MCF 10A (cell line): ENCODE results near the gene SLC25A26. TPM values are rescaled to one million over a fixed set of nuclear protein-coding genes. Genes with fewer than 3 reads are reported as not detected.

Source experiments
- BruUV-seq: library from RNA; stranded (reverse); fragments of 400-500 nt; replicated peaks from 2 replicates; lab custom pipeline; 2021; lab: Mats Ljungman, UMichigan
- CTCF ChIA-PET: fragments of 300-600 bp; sonication (Branson Sonifier 250); formaldehyde crosslinking; extraction: SDS; loops from one replicate; lab custom pipeline; 2021; ENCODE audit warnings: antibody characterized with exemption, inconsistent platforms; lab: Yijun Ruan, JAX
- POLR2A ChIA-PET: fragments of 300-600, 350-650 bp; sonication (Branson Sonifier 250); formaldehyde crosslinking; extraction: SDS; loops from one replicate; lab custom pipeline; 2020; ENCODE audit warnings: antibody characterized with exemption, inconsistent platforms; lab: Yijun Ruan, JAX
- DNase-seq: peaks from one replicate; pipeline ENCODE4 v3.0.0-alpha.2; 2018; ENCODE audit not compliant: unreplicated experiment
- H3K27ac Mint-ChIP-seq: one replicate; pipeline ENCODE4 v1.8.0; 2022; ENCODE audit warnings: mild to moderate bottlenecking, low read depth, mixed read lengths; ENCODE audit not compliant: unreplicated experiment
- H3K27me3 Mint-ChIP-seq: one replicate; pipeline ENCODE4 v1.8.0; 2022; ENCODE audit warnings: mixed read lengths; ENCODE audit not compliant: insufficient read depth, unreplicated experiment
- H3K36me3 Mint-ChIP-seq: one replicate; pipeline ENCODE4 v1.8.0; 2022; ENCODE audit warnings: mild to moderate bottlenecking, moderate library complexity, mixed read lengths; ENCODE audit not compliant: insufficient read depth, unreplicated experiment
- H3K4me1 Mint-ChIP-seq: one replicate; pipeline ENCODE4 v1.8.0; 2022; ENCODE audit warnings: mixed read lengths; ENCODE audit not compliant: insufficient read depth, unreplicated experiment
- H3K4me3 Mint-ChIP-seq: one replicate; pipeline ENCODE4 v1.8.0; 2022; ENCODE audit warnings: mild to moderate bottlenecking, moderate library complexity, mixed read lengths; ENCODE audit not compliant: unreplicated experiment
- H3K9me3 Mint-ChIP-seq: one replicate; pipeline ENCODE4 v1.8.0; 2022; ENCODE audit warnings: mixed read lengths; ENCODE audit not compliant: unreplicated experiment
- CTCF ChIP-seq: fragments of 200-600 bp; IDR thresholded peaks from one replicate; pipeline ENCODE4 v1.8.0; 2022; ENCODE audit warnings: antibody characterized with exemption, mild to moderate bottlenecking; ENCODE audit not compliant: unreplicated experiment
- intact Hi-C: fragments of 100-400 bp; cut with micrococcal nuclease; formaldehyde crosslinking; loops from 2 replicates; pipeline ENCODE4 v1.14.1; 2022
- total RNA-seq: library from RNA; stranded (reverse); gene quantifications from 2 replicates; pipeline ENCODE4 v1.2.3, GENCODE V29; 2022

The SLC25A26 gene
- total RNA-seq, 1 experiment from 2014 or later = 24.8 TPM

- Mint-ChIP-seq H3K36me3 (peaks cover 45% of the 10 kb centered on the region), H3K9me3 (peaks cover 21% of the 10 kb centered on the region), H3K27ac (no peak overlapping the region), H3K27me3 (no peaks in the 10 kb centered on the region), H3K4me1 (no peaks in the 10 kb centered on the region), H3K4me3 (no peak overlapping the region)
- ChIA-PET CTCF (interaction anchor here (1.0 to 1.9 kb wide), 4 partner anchors 10 to 165 kb away, joined by 4 to 9 read pairs (median 8); no protein-coding TSS in a partner anchor), POLR2A (interaction anchor here (1.3 kb wide), 1 partner anchor 21 kb away, joined by 4 read pairs; no protein-coding TSS in a partner anchor)
- DNase-seq = no peak
- intact Hi-C loops = no loop called here
- TF ChIP-seq CTCF = no peak
- no TSS peak for BruUV-seq
Measured at GRCh38 chr3:66242788-66243464, 22.1 kb downstream of the SLC25A26 start.

- Mint-ChIP-seq H3K27me3 (no peaks in the 10 kb centered on the region), H3K36me3 (peaks cover 40% of the 10 kb centered on the region), H3K27ac (no peak overlapping the region), H3K4me3 (no peak overlapping the region), H3K4me1 (no peaks in the 10 kb centered on the region), H3K9me3 (peaks cover under 1% of the 10 kb centered on the region)
- DNase-seq = no peak
- intact Hi-C loops = no loop called here
- POLR2A ChIA-PET = interaction anchor here (0.6 kb wide), 1 partner anchor 127 kb away, joined by 4 read pairs; no protein-coding TSS in a partner anchor
- CTCF ChIA-PET = interaction anchor here (0.7 to 2.7 kb wide), 4 partner anchors 13 to 574 kb away, joined by 3 to 13 read pairs (median 4); no protein-coding TSS in a partner anchor
- TF ChIP-seq CTCF = no peak
- no TSS peak for BruUV-seq
Measured at GRCh38 chr3:66248641-66249040, 27.8 kb downstream of the SLC25A26 start.

- ChIA-PET CTCF (interaction anchor here (0.5 to 5.6 kb wide), 41 partner anchors 8 to 856 kb away, joined by 3 to 74 read pairs (median 3); no protein-coding TSS in a partner anchor), POLR2A (interaction anchor here (0.8 to 1.2 kb wide), 2 partner anchors 23 to 124 kb away, joined by 3 read pairs; no protein-coding TSS in a partner anchor)
- no peaks in the 10 kb centered on the region for H3K9me3 Mint-ChIP-seq
- H3K27ac Mint-ChIP-seq = no peak overlapping the region
- H3K27me3 Mint-ChIP-seq = no peaks in the 10 kb centered on the region
- H3K4me1 Mint-ChIP-seq = no peaks in the 10 kb centered on the region
- peaks cover 4% of the 10 kb centered on the region for H3K36me3 Mint-ChIP-seq
- no peak overlapping the region for H3K4me3 Mint-ChIP-seq
- peak; percentile 49 for DNase-seq
- peak; percentile 59 for TF ChIP-seq CTCF
- intact Hi-C loops = loop anchor here (1.0 kb wide), 1 partner anchor 568 kb away; no protein-coding TSS in a partner anchor
- no TSS peak for BruUV-seq
Measured at GRCh38 chr3:66253790-66254620, 33.2 kb downstream of the SLC25A26 start.

GRCh38 chr3:66255865-66256264 is 35.1 kb downstream of the SLC25A26 start:
- Mint-ChIP-seq H3K4me1 (no peaks in the 10 kb centered on the region), H3K27me3 (no peaks in the 10 kb centered on the region), H3K36me3 (peaks cover 8% of the 10 kb centered on the region), H3K27ac (no peak overlapping the region), H3K4me3 (no peak overlapping the region), H3K9me3 (no peaks in the 10 kb centered on the region)
- ChIA-PET POLR2A (no interaction called here), CTCF (interaction anchor here (0.9 to 5.6 kb wide), 3 partner anchors 12 to 603 kb away, joined by 3 to 74 read pairs (median 7); no protein-coding TSS in a partner anchor)
- intact Hi-C loops = no loop called here
- DNase-seq = no peak
- BruUV-seq = no TSS peak
- TF ChIP-seq CTCF = no peak
